GDM1 (cell line): ENCODE measurements around the gene HLCS.

Source experiments
- DNase-seq: peaks from one replicate; lab custom pipeline; 2025; lab: John Stamatoyannopoulos, UW

The HLCS gene

GRCh38 chr21:36915014-36915695 lies 51.3 kb downstream of the HLCS start:
- DNase-seq: no peak

- no peak for DNase-seq
These were observed 52.0 kb downstream of the HLCS start for GRCh38 chr21:36914244-36915013.

- DNase-seq: no peak
These were observed 53.0 kb downstream of the HLCS start for GRCh38 chr21:36913247-36914169.

- DNase-seq: no peak
These were observed 55.7 kb downstream of the HLCS start for GRCh38 chr21:36910581-36911307.

- no peak for DNase-seq
These were observed 56.4 kb downstream of the HLCS start for GRCh38 chr21:36909901-36910561.

GRCh38 chr21:36909423-36909822 lies 57.0 kb downstream of the HLCS start:
- no peak for DNase-seq

GRCh38 chr21:36908260-36908908 lies 58.1 kb downstream of the HLCS start:
- no peak for DNase-seq

GRCh38 chr21:36904093-36904666 lies 62.3 kb downstream of the HLCS start:
- DNase-seq: no peak

- no peak for DNase-seq
These were observed 63.7 kb downstream of the HLCS start for GRCh38 chr21:36902793-36903192.

GRCh38 chr21:36902331-36902730 lies 64.1 kb downstream of the HLCS start:
- DNase-seq: no peak

GRCh38 chr21:36901575-36901974 lies 64.9 kb downstream of the HLCS start:
- no peak for DNase-seq

- DNase-seq: no peak
These were observed 72.9 kb downstream of the HLCS start for GRCh38 chr21:36893581-36893980.

- DNase-seq: no peak
These were observed 74.3 kb downstream of the HLCS start for GRCh38 chr21:36892201-36892600.

- DNase-seq: no peak
These were observed 74.8 kb downstream of the HLCS start for GRCh38 chr21:36891692-36892091.

- no peak for DNase-seq
These were observed 75.3 kb downstream of the HLCS start for GRCh38 chr21:36891121-36891520.

GRCh38 chr21:36890086-36890485 lies 76.4 kb downstream of the HLCS start:
- no peak for DNase-seq

GRCh38 chr21:36889401-36889800 lies 77.1 kb downstream of the HLCS start:
- DNase-seq: no peak

- no peak for DNase-seq
These were observed 78.0 kb downstream of the HLCS start for GRCh38 chr21:36888466-36888865.

GRCh38 chr21:36887963-36888362 lies 78.5 kb downstream of the HLCS start:
- DNase-seq: no peak
